ENCODE measurements around the gene CHCHD3.

The CHCHD3 gene

DNA sequence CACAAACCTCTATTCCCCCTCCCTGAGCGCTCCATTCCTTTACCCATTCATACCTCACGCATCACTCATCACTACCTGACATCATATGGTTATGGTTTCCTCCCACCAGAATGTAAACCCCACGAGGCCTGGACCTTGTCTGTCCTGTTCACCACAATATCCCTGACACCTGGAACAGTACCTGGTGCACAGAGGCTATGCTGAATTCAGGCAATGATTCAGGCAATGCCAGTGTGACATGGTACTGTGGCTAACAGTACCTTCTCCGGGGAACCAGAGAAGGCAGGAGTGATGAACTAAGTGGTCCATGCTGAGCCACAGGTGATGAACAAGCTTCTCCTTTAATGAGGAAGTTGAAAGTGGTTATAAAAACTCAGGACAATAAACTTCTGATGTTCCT lies 303.1 kb downstream of the CHCHD3 start:
- H3K36me3 ChIP-seq (ENCODE audit: control insufficient read depth in 2 of 2, insufficient read depth in 1 of 2, low read length in 2 of 2): no peaks in the 10 kb centered on the region
- no peaks in the 10 kb centered on the region for H3K9me3 ChIP-seq (ENCODE audit: control insufficient read depth, insufficient read depth, low read depth, low read length)
- ChIA-PET CTCF (no interaction called here), POLR2A (no interaction called here)
- H3K4me1 ChIP-seq (ENCODE audit: control insufficient read depth, insufficient read depth, low read length): no peaks in the 10 kb centered on the region
- no peak overlapping the region for H3K4me3 ChIP-seq (ENCODE audit: low read depth, low read length)
- TF ChIP-seq KLF17 (tag by site-specific recombination; IDR thresholded peaks at IDR 0.05) (no peak), SCRT2 (tag by site-specific recombination; IDR thresholded peaks at IDR 0.05) (peak; percentile 36; the same call in 1 of the 2 replicates)
- no peak overlapping the region for H3K27ac ChIP-seq (ENCODE audit: extremely low read depth, low read depth, low read length)

DNA sequence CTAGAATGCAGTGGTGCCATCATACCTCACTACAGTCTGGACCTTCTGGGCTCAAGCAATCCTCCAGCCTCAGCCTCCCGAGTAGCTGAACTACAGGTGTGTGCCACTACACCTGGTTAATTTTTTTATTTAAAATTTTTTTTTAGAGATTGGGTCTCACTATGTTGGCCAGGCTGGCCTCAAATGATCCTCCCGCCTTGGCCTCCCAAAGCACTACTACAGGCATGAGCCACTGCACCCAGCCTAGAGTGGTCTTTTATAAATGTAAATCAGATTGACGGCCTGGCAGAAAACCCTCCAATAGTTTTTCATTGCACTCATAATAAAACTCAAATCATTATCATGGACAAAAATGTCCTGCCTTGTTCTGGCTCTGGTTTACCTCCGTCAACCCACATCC lies 303.9 kb downstream of the CHCHD3 start:
- Histone ChIP-seq H3K36me3 (ENCODE audit: control insufficient read depth in 2 of 2, insufficient read depth in 1 of 2, low read length in 2 of 2) (no peaks in the 10 kb centered on the region), H3K9me3 (ENCODE audit: control insufficient read depth, insufficient read depth, low read depth, low read length) (no peaks in the 10 kb centered on the region), H3K4me1 (ENCODE audit: control insufficient read depth, insufficient read depth, low read length) (no peaks in the 10 kb centered on the region), H3K4me3 (ENCODE audit: low read depth, low read length) (no peak overlapping the region), H3K27ac (ENCODE audit: extremely low read depth, low read depth, low read length) (no peak overlapping the region)
- ChIA-PET CTCF (no interaction called here), POLR2A (interaction anchor here (0.6 kb wide), 1 partner anchor 63 kb away, joined by 6 read pairs; no protein-coding TSS in a partner anchor)
- TF ChIP-seq ZNF510 (tag by site-specific recombination; IDR thresholded peaks at IDR 0.05; ENCODE audit: insufficient replicate concordance): no peak
- TF ChIP-seq ZNF610 (tag by site-specific recombination; IDR thresholded peaks at IDR 0.05; ENCODE audit: borderline replicate concordance): no peak
- no peak for TF ChIP-seq ZNF548 (tag by site-specific recombination; IDR thresholded peaks at IDR 0.05)
- TF ChIP-seq, protein P1, sequence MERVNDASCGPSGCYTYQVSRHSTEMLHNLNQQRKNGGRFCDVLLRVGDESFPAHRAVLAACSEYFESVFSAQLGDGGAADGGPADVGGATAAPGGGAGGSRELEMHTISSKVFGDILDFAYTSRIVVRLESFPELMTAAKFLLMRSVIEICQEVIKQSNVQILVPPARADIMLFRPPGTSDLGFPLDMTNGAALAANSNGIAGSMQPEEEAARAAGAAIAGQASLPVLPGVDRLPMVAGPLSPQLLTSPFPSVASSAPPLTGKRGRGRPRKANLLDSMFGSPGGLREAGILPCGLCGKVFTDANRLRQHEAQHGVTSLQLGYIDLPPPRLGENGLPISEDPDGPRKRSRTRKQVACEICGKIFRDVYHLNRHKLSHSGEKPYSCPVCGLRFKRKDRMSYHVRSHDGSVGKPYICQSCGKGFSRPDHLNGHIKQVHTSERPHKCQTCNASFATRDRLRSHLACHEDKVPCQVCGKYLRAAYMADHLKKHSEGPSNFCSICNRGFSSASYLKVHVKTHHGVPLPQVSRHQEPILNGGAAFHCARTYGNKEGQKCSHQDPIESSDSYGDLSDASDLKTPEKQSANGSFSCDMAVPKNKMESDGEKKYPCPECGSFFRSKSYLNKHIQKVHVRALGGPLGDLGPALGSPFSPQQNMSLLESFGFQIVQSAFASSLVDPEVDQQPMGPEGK (tag by site-specific recombination; IDR thresholded peaks at IDR 0.05): no peak

DNA sequence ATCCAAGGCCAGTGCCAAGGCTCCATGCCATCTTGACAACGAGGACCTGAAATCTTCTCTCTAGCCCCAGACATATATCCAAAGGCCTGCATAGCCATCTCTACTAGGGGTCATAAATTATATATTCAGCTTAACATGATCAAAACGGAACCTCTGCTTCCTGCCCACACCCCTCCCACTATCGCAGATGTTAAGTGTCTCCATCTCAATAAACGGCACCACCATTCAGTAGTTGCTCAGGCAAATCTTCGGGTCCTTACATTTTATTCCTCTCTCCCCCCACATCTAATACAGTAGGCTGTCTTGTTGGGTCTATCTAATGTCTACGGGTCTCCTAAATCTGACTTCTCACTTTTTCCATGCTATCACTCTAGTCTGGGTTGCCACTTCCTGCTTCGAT lies 304.5 kb downstream of the CHCHD3 start:
- Histone ChIP-seq H3K4me3 (ENCODE audit: low read depth, low read length) (no peak overlapping the region), H3K9me3 (ENCODE audit: control insufficient read depth, insufficient read depth, low read depth, low read length) (no peaks in the 10 kb centered on the region), H3K36me3 (ENCODE audit: control insufficient read depth in 2 of 2, insufficient read depth in 1 of 2, low read length in 2 of 2) (no peaks in the 10 kb centered on the region), H3K4me1 (ENCODE audit: control insufficient read depth, insufficient read depth, low read length) (no peaks in the 10 kb centered on the region), H3K27ac (ENCODE audit: extremely low read depth, low read depth, low read length) (no peak overlapping the region)
- ChIA-PET CTCF (no interaction called here), POLR2A (interaction anchor here (0.6 kb wide), 1 partner anchor 62 kb away, joined by 6 read pairs; no protein-coding TSS in a partner anchor)
- TF ChIP-seq ZNF664 (tag by site-specific recombination; IDR thresholded peaks at IDR 0.05): peak; percentile 63; the same call in 1 of the 2 replicates
- TF ChIP-seq INSM2 (tag by site-specific recombination; IDR thresholded peaks at IDR 0.05): no peak

GRCh38 chr7:132776048-132776620 lies 305.8 kb downstream of the CHCHD3 start:
- H3K4me3 ChIP-seq (ENCODE audit: low read depth, low read length): no peak overlapping the region
- POLR2A ChIA-PET: no interaction called here
- no peak overlapping the region for H3K27ac ChIP-seq (ENCODE audit: extremely low read depth, low read depth, low read length)
- H3K36me3 ChIP-seq (ENCODE audit: control insufficient read depth in 2 of 2, insufficient read depth in 1 of 2, low read length in 2 of 2): no peaks in the 10 kb centered on the region
- no peaks in the 10 kb centered on the region for H3K4me1 ChIP-seq (ENCODE audit: control insufficient read depth, insufficient read depth, low read length)
- no peaks in the 10 kb centered on the region for H3K9me3 ChIP-seq (ENCODE audit: control insufficient read depth, insufficient read depth, low read depth, low read length)
- TF ChIP-seq ZNF366 (tag by site-specific recombination; conservative IDR thresholded peaks at IDR 0.05) (no peak), ZNF629 (tag by site-specific recombination; IDR thresholded peaks at IDR 0.05) (no peak), ZSCAN30 (tag by site-specific recombination; IDR thresholded peaks at IDR 0.05) (no peak), ZNF830 (tag by site-specific recombination; IDR thresholded peaks at IDR 0.05; ENCODE audit: low read depth) (no peak), ZNF654 (tag by site-specific recombination; IDR thresholded peaks at IDR 0.05; ENCODE audit: low read depth) (no peak)
- TF ChIP-seq, protein P2, sequence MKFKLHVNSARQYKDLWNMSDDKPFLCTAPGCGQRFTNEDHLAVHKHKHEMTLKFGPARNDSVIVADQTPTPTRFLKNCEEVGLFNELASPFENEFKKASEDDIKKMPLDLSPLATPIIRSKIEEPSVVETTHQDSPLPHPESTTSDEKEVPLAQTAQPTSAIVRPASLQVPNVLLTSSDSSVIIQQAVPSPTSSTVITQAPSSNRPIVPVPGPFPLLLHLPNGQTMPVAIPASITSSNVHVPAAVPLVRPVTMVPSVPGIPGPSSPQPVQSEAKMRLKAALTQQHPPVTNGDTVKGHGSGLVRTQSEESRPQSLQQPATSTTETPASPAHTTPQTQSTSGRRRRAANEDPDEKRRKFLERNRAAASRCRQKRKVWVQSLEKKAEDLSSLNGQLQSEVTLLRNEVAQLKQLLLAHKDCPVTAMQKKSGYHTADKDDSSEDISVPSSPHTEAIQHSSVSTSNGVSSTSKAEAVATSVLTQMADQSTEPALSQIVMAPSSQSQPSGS (tag by site-specific recombination; IDR thresholded peaks at IDR 0.05; ENCODE audit: low read depth): 0 out of 2 replicates have a peak, but pooled peaks have one; percentile 16
- CTCF ChIA-PET: no interaction called here
